Natural killer cell (primary cell): Measurements from ENCODE around the gene PRICKLE2. TPM values are rescaled to one million over a fixed set of nuclear protein-coding genes. Genes with fewer than 3 reads are reported as not detected.

Source experiments
- ATAC-seq, 3 donors: fragments of 150-1000 bp in 2 of 3; fragments of 200-7000 bp in 1 of 3; cut with Tn5 transposase; 1 replicate in 1 of 3; 2 replicates in 2 of 3; pipeline ENCODE4 v1.10.0; 2021; ENCODE audit warnings: mild to moderate bottlenecking in 2 of 3, moderate library complexity in 2 of 3
- DNase-seq, 2 donors: peaks; one replicate each; pipeline versions ENCODE4 v3.0.0 to v3.0.0-alpha.2; 2013 to 2021; ENCODE audit warnings: mixed read lengths in 1 of 2
- H3K27ac ChIP-seq: one replicate; pipeline ENCODE4 v1.5.1; 2013; ENCODE audit warnings: mild to moderate bottlenecking, low read length
- H3K27me3 ChIP-seq: one replicate; pipeline ENCODE4 v1.6.1; 2013; ENCODE audit warnings: low read length; ENCODE audit not compliant: control insufficient read depth, insufficient read depth
- H3K36me3 ChIP-seq: one replicate; pipeline ENCODE4 v1.6.1; 2013; ENCODE audit warnings: low read length; ENCODE audit not compliant: control insufficient read depth, insufficient read depth
- H3K4me1 ChIP-seq: one replicate; pipeline ENCODE4 v1.6.1; 2013; ENCODE audit warnings: low read length; ENCODE audit not compliant: control insufficient read depth, insufficient read depth
- H3K4me3 ChIP-seq: one replicate; pipeline ENCODE4 v1.5.1; 2013; ENCODE audit warnings: low read length
- H3K9me3 ChIP-seq: one replicate; pipeline ENCODE4 v1.6.1; 2013; ENCODE audit warnings: low read length; ENCODE audit not compliant: control insufficient read depth, insufficient read depth
- H3K27ac Mint-ChIP-seq, 2 donors: one replicate each; pipeline ENCODE4 v1.8.0; 2022; ENCODE audit warnings: mild to moderate bottlenecking in 2 of 2, mixed read lengths in 2 of 2, moderate library complexity in 1 of 2
- H3K27me3 Mint-ChIP-seq, 2 donors: one replicate each; pipeline ENCODE4 v1.8.0; 2022; ENCODE audit warnings: low read depth in 2 of 2, mixed read lengths in 2 of 2
- H3K36me3 Mint-ChIP-seq: one replicate; pipeline ENCODE4 v1.8.0; 2022; ENCODE audit warnings: mixed read lengths
- H3K4me1 Mint-ChIP-seq, 2 donors: one replicate each; pipeline ENCODE4 v1.8.0; 2022; ENCODE audit warnings: mixed read lengths in 2 of 2
- H3K4me3 Mint-ChIP-seq: one replicate; pipeline ENCODE4 v1.8.0; 2022; ENCODE audit warnings: mild to moderate bottlenecking, moderate library complexity, mixed read lengths
- H3K9me3 Mint-ChIP-seq, 2 donors: one replicate each; pipeline ENCODE4 v1.8.0; 2022; ENCODE audit warnings: mixed read lengths in 2 of 2
- CTCF ChIP-seq: fragments of 200-600 bp; IDR thresholded peaks from one replicate; pipeline ENCODE4 v1.8.0; 2022; ENCODE audit warnings: antibody characterized with exemption
- WGBS: methylation state at CpG from one replicate; pipeline ENCODE4 v1.1.7; 2013; ENCODE audit warnings: missing lambda C conversion rate; ENCODE audit not compliant: insufficient coverage; 5-methylcytosine and 5-hydroxymethylcytosine counted together
- intact Hi-C: fragments of 100-400 bp; cut with micrococcal nuclease; formaldehyde crosslinking; loops from one replicate; pipeline ENCODE4 v1.14.2; 2022
- total RNA-seq, 4 donors: library from RNA; stranded (reverse); fragments of 120-200 nt in 1 of 4; gene quantifications; one replicate each; pipeline versions ENCODE4 v1.2.3 to v1.2.4, GENCODE V29; 2013 to 2022

The PRICKLE2 gene
- total RNA-seq, 3 donors from 2014 or later (not counting 1 experiment from before 2014, with no cell fraction given) = 0.07 to 3.3 (median 1.8) TPM

- 77% methylated on average over 2 of the region's 2 CpGs for WGBS
- Histone ChIP-seq H3K27ac (no peak overlapping the region), H3K27me3 (no peaks in the 10 kb centered on the region), H3K36me3 (no peaks in the 10 kb centered on the region), H3K4me3 (no peak overlapping the region), H3K9me3 (no peaks in the 10 kb centered on the region), H3K4me1 (no peaks in the 10 kb centered on the region)
- Mint-ChIP-seq H3K27ac (no peak overlapping the region), H3K36me3 (no peaks in the 10 kb centered on the region), H3K27me3 (no peaks in the 10 kb centered on the region), H3K4me3 (no peak overlapping the region), H3K9me3 (peaks cover 0 to 4% of the 10 kb centered on the region in 2 donors), H3K4me1 (no peaks in the 10 kb centered on the region)
- ATAC-seq = no peak
- no peak for TF ChIP-seq CTCF
- no peak for DNase-seq
- intact Hi-C loops = no loop called here
Measured at GRCh38 chr3:64185436-64185835, 39.8 kb downstream of the PRICKLE2 start.

- no peaks in the 10 kb centered on the region for H3K27me3 Mint-ChIP-seq
Measured at GRCh38 chr3:64184621-64185020, 40.6 kb downstream of the PRICKLE2 start.

GRCh38 chr3:64179860-64180259, 45.4 kb downstream of the PRICKLE2 start:
- Histone ChIP-seq H3K27me3 (no peaks in the 10 kb centered on the region), H3K36me3 (no peaks in the 10 kb centered on the region), H3K4me3 (no peak overlapping the region), H3K27ac (no peak overlapping the region), H3K4me1 (no peaks in the 10 kb centered on the region), H3K9me3 (no peaks in the 10 kb centered on the region)
- no peaks in the 10 kb centered on the region for H3K27me3 Mint-ChIP-seq
- intact Hi-C loops = no loop called here
- ATAC-seq = no peak
- 86% methylated on average over 1 of the region's 1 CpG for WGBS
- no peaks in the 10 kb centered on the region for H3K36me3 Mint-ChIP-seq
- H3K9me3 Mint-ChIP-seq = peaks cover 0 to 2% of the 10 kb centered on the region in 2 donors
- TF ChIP-seq CTCF = no peak
- H3K4me3 Mint-ChIP-seq = no peak overlapping the region
- H3K27ac Mint-ChIP-seq = no peak overlapping the region
- no peak for DNase-seq
- H3K4me1 Mint-ChIP-seq = no peaks in the 10 kb centered on the region

More at GRCh38 chr3:64184621-64185020, 40.6 kb downstream of the PRICKLE2 start:
- whole genome bisulfite sequencing = 76% methylated on average over 3 of the region's 3 CpGs
- no peaks in the 10 kb centered on the region for H3K27me3 ChIP-seq
- H3K27ac ChIP-seq = no peak overlapping the region
- Mint-ChIP-seq H3K9me3 (peaks cover 0 to 4% of the 10 kb centered on the region in 2 donors), H3K4me3 (no peak overlapping the region), H3K36me3 (no peaks in the 10 kb centered on the region), H3K4me1 (no peaks in the 10 kb centered on the region), H3K27ac (no peak overlapping the region)
- no peaks in the 10 kb centered on the region for H3K4me1 ChIP-seq
- ATAC-seq (no peak), DNase-seq (no peak)
- no peak overlapping the region for H3K4me3 ChIP-seq
- intact Hi-C loops = no loop called here
- H3K9me3 ChIP-seq = no peaks in the 10 kb centered on the region
- H3K36me3 ChIP-seq = no peaks in the 10 kb centered on the region
- no peak for TF ChIP-seq CTCF

GRCh38 chr3:64179249-64179648, 46.0 kb downstream of the PRICKLE2 start:
- Mint-ChIP-seq H3K36me3 (no peaks in the 10 kb centered on the region), H3K27ac (no peak overlapping the region), H3K27me3 (no peaks in the 10 kb centered on the region), H3K9me3 (peaks cover 0 to 2% of the 10 kb centered on the region in 2 donors), H3K4me1 (no peaks in the 10 kb centered on the region), H3K4me3 (no peak overlapping the region)
- H3K4me1 ChIP-seq = no peaks in the 10 kb centered on the region
- intact Hi-C loops = no loop called here
- H3K27me3 ChIP-seq = no peaks in the 10 kb centered on the region
- H3K36me3 ChIP-seq = no peaks in the 10 kb centered on the region
- ATAC-seq (no peak), DNase-seq (no peak)
- H3K27ac ChIP-seq = no peak overlapping the region
- H3K4me3 ChIP-seq = no peak overlapping the region
- no peak for TF ChIP-seq CTCF
- no peaks in the 10 kb centered on the region for H3K9me3 ChIP-seq
- 96% methylated on average over 4 of the region's 4 CpGs for WGBS
